ENCODE measurements around the gene USP3. TPM values are rescaled to one million over a fixed set of nuclear protein-coding genes. Genes with fewer than 3 reads are reported as not detected.

USP3 gene
- total RNA-seq, 6 experiments from 2014 or later, result 21.9 to 33.8 (median 24.8) TPM

- 74% methylated on average over 5 of the region's 6 CpGs for WGBS (ENCODE audit: insufficient coverage, low coverage, low lambda C conversion rate, missing lambda C conversion rate)
- TF ChIP-seq CTCF (IDR thresholded peaks at IDR 0.05), result no peak
- no peak for TF ChIP-seq POLR2A (IDR thresholded peaks at IDR 0.05)
- ATAC-seq (no peak), DNase-seq (no peak)
- intact Hi-C loops (cut with DNase I), result no loop called here
- Histone ChIP-seq H3K36me3 (no peaks in the 10 kb centered on the region), H3K4me1 (no peaks in the 10 kb centered on the region), H3K4me3 (no peak overlapping the region), H3K9me3 (no peaks in the 10 kb centered on the region), H3K27ac (no peak overlapping the region), H3K27me3 (no peaks in the 10 kb centered on the region)
Observed at GRCh38 chr15:63491979-63492378, 12.4 kb upstream of the USP3 start.

- Histone ChIP-seq H3K9me3 (no peaks in the 10 kb centered on the region), H3K36me3 (no peaks in the 10 kb centered on the region), H3K27me3 (no peaks in the 10 kb centered on the region), H3K27ac (no peak overlapping the region), H3K4me1 (no peaks in the 10 kb centered on the region), H3K4me3 (no peak overlapping the region)
- DNase-seq (no peak), ATAC-seq (no peak)
- intact Hi-C loops (cut with DNase I), result no loop called here
- TF ChIP-seq CTCF (IDR thresholded peaks at IDR 0.05) (no peak), POLR2A (IDR thresholded peaks at IDR 0.05) (no peak)
- WGBS (ENCODE audit: insufficient coverage, low coverage, low lambda C conversion rate, missing lambda C conversion rate), result 84% methylated on average over 7 of the region's 8 CpGs
Observed at GRCh38 chr15:63492541-63493077, 11.8 kb upstream of the USP3 start.

- Histone ChIP-seq H3K27ac (no peak overlapping the region), H3K4me1 (peaks cover 0 to 4% (median 0%) of the 10 kb centered on the region in 4 donors), H3K27me3 (no peaks in the 10 kb centered on the region), H3K36me3 (no peaks in the 10 kb centered on the region), H3K9me3 (no peaks in the 10 kb centered on the region), H3K4me3 (no peak overlapping the region)
- 30% methylated on average over 1 of the region's 2 CpGs for WGBS (ENCODE audit: insufficient coverage, low coverage, low lambda C conversion rate, missing lambda C conversion rate)
- ATAC-seq, result no peak
- intact Hi-C loops (cut with DNase I), result no loop called here
- DNase-seq, result peak in 1 of 3 donors; percentile 35
- no peak for TF ChIP-seq CTCF (IDR thresholded peaks at IDR 0.05)
- no peak for TF ChIP-seq POLR2A (IDR thresholded peaks at IDR 0.05)
Observed at GRCh38 chr15:63493436-63493835, 11.0 kb upstream of the USP3 start.

- H3K9me3 ChIP-seq, result no peaks in the 10 kb centered on the region
- H3K36me3 ChIP-seq, result no peaks in the 10 kb centered on the region
- intact Hi-C loops (cut with DNase I), result no loop called here
- TF ChIP-seq POLR2A (IDR thresholded peaks at IDR 0.05), result no peak
- no peak for TF ChIP-seq CTCF (IDR thresholded peaks at IDR 0.05)
- H3K27ac ChIP-seq, result no peak overlapping the region
- DNase-seq (no peak), ATAC-seq (no peak)
- no peaks in the 10 kb centered on the region for H3K27me3 ChIP-seq
- WGBS (ENCODE audit: insufficient coverage, low coverage, low lambda C conversion rate, missing lambda C conversion rate), result 94% methylated on average over 4 of the region's 4 CpGs
- peaks cover 0 to 11% (median under 1%) of the 10 kb centered on the region in 4 donors for H3K4me1 ChIP-seq
- H3K4me3 ChIP-seq, result no peak overlapping the region
Observed at GRCh38 chr15:63494408-63494807, 10.0 kb upstream of the USP3 start.

DNA sequence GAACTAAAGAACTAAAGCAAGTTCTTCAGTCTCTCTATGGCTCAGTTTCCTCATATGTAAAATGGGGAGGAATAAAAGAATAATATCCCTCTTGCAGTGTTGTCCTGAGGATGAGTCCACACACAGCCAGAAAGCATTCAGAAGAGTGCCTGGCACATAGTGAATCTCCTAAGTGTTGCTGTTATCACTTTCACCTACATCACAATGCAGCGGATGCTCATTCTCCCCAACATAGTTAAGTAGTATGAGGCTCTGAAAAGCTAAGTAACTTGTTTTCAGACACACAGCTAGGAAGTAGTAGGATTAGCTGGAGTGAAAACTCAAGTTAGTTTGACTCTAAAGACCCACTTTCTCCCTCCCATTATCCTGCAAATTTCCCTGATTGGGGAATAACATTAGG is 9.1 kb upstream of the USP3 start:
- DNase-seq (no peak), ATAC-seq (no peak)
- WGBS (ENCODE audit: insufficient coverage, low coverage, low lambda C conversion rate, missing lambda C conversion rate), result 100% methylated on average over 1 of the region's 1 CpG
- Histone ChIP-seq H3K36me3 (no peaks in the 10 kb centered on the region), H3K27ac (no peak overlapping the region), H3K27me3 (no peaks in the 10 kb centered on the region), H3K4me1 (peaks cover 0 to 19% (median 5%) of the 10 kb centered on the region in 4 donors), H3K9me3 (no peaks in the 10 kb centered on the region), H3K4me3 (no peak overlapping the region)
- intact Hi-C loops (cut with DNase I), result no loop called here
- TF ChIP-seq POLR2A (IDR thresholded peaks at IDR 0.05), result no peak
